Epithelial cell of esophagus (primary cell): ENCODE results near the gene MCTP1.
A peak's percentile ranks its signal among the peaks of the same experiment; 100 is the strongest.

Experiments
- DNase-seq: peaks from one replicate; pipeline ENCODE4 v3.0.0; 2010; ENCODE audit warnings: low read depth
- H3K4me3 ChIP-seq: 2 replicates; pipeline ENCODE4 v1.5.1; 2011; ENCODE audit warnings: mild to moderate bottlenecking, low read length, control low read depth
- TF ChIP-seq, protein P1 (sequence below): IDR thresholded peaks from 2 replicates; pipeline ENCODE4 v1.5.1; 2011; ENCODE audit warnings: low read depth, mild to moderate bottlenecking, low read length, control low read depth, inconsistent platforms; ENCODE audit not compliant: insufficient read depth; ENCODE audit errors: missing control alignments

MCTP1 gene

DNA sequence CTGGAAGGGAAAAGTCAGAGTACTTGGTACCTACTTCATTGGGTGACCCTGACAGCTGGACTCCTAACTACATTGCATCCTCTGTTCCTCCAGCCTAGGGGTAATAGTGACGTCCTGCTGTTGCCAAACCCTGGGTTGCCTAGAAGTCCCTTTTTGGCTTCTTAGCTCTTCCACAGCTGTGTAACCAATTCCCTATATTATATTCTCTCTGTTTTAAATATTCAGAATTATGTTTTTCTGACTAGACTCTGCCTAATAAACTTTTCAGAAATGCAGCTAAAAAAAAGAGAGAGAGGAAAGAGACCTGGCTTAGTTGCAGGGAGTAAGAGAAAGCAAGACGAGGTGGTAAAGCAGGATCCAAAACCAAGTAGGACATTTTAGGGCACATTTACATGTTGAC is 28.4 kb downstream of the MCTP1 start:
- TF ChIP-seq, protein P1, sequence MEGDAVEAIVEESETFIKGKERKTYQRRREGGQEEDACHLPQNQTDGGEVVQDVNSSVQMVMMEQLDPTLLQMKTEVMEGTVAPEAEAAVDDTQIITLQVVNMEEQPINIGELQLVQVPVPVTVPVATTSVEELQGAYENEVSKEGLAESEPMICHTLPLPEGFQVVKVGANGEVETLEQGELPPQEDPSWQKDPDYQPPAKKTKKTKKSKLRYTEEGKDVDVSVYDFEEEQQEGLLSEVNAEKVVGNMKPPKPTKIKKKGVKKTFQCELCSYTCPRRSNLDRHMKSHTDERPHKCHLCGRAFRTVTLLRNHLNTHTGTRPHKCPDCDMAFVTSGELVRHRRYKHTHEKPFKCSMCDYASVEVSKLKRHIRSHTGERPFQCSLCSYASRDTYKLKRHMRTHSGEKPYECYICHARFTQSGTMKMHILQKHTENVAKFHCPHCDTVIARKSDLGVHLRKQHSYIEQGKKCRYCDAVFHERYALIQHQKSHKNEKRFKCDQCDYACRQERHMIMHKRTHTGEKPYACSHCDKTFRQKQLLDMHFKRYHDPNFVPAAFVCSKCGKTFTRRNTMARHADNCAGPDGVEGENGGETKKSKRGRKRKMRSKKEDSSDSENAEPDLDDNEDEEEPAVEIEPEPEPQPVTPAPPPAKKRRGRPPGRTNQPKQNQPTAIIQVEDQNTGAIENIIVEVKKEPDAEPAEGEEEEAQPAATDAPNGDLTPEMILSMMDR: no peak
- no peak for DNase-seq
- H3K4me3 ChIP-seq: no peak overlapping the region

GRCh38 chr5:95252801-95253200 is 32.1 kb downstream of the MCTP1 start:
- TF ChIP-seq, protein P1: no peak

DNA sequence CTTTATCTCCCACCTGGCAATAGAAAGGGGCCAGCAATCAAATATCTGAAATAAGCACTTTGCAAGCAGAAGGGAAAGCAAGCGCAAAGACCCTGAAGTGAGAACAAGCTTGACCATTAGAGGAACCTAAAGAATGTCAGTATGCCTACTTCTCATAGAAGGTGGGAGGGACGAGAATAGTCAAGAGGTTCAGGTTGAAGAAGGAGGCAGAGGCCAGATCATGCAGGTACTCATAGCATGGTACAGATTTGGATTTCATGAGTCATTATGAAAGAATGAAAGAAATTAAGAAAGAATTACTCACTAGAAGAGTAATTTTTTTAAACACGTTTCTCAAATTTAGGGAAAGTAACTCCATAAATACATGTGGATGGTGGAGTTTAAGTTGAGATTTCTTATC is 33.7 kb downstream of the MCTP1 start:
- no peak overlapping the region for H3K4me3 ChIP-seq
- TF ChIP-seq, protein P1: no peak
- DNase-seq: no peak

More at GRCh38 chr5:95252801-95253200, 32.1 kb downstream of the MCTP1 start:
- DNase-seq: no peak
- H3K4me3 ChIP-seq: no peak overlapping the region

GRCh38 chr5:95244479-95244878 is 40.4 kb downstream of the MCTP1 start:
- DNase-seq: no peak
- TF ChIP-seq, protein P1: no peak
- no peak overlapping the region for H3K4me3 ChIP-seq

DNA sequence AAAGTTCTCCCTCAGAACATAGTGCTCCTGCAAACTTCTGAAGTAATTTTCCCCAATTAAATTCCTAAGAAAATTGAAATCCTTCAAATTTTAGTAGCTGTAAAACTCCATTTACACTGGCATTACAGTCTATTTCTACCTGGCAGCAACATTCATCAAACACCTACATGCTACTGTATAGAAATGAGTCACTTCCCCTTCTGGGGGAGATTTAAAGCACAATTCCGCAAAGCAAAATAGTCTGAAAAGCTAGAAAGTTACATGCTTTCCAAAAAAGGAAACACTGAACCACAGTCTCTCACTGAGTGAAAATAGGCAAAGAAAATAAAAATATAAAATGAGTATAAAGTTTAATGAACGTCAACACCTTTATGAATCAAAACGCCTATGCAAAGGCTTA is 43.3 kb downstream of the MCTP1 start:
- H3K4me3 ChIP-seq: no peak overlapping the region
- TF ChIP-seq, protein P1: no peak
- no peak for DNase-seq

DNA sequence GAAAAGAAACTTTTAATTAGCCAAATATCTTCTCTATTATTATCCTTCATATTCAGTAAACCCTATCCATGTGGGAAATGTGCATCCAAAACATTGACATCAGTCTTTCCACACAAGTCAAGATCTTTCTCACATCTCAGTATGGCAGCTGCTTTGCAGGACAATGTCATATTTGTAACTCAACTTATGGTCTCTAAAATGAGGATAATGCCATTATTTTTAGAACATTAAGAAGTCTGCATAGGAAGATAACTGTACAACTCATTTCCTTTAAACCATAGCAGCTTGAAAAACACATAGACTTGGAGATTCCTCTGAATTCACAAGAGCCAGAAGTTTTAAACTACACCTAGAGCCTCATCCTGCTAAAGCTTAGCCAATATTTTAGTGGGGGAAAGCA is 43.7 kb downstream of the MCTP1 start:
- TF ChIP-seq, protein P1: no peak
- DNase-seq: no peak

GRCh38 chr5:95238560-95239325 is 46.2 kb downstream of the MCTP1 start:
- H3K4me3 ChIP-seq: no peak overlapping the region
- TF ChIP-seq, protein P1: peak; percentile 31
- DNase-seq: peak; percentile 11

More for the DNA sequence above, 43.7 kb downstream of the MCTP1 start:
- H3K4me3 ChIP-seq: no peak overlapping the region
